ENCODE results near the gene C17orf67. TPM values are rescaled to one million over a fixed set of nuclear protein-coding genes. Genes with fewer than 3 reads are reported as not detected.

C17orf67 gene
- total and polyA plus RNA-seq, 4 donors: 0.19 to 1.4 (median 0.78) TPM

DNA sequence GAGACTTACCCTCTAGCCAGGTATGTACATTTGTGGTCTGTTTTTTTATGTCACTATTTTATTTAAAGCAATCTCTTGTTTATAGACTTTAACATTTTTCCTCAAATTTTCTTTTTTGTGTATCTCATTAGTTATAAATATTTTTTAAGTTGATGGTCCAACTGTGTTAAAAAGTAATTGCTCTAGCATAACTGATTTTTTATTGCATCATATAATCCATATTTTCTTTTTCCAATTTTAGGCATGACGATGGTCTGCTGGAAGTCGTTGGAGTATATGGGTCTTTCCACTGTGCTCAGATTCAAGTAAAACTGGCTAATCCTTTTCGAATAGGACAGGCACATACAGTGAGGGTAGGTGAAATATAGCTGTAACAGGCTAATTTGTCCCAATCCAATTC is 28.2 kb upstream of the C17orf67 start:
- no peak for DNase-seq (ENCODE audit: low spot score)
- Histone ChIP-seq H3K9ac (ENCODE audit: low read depth in 1 of 2, low read length in 2 of 2) (no peak overlapping the region), H3K9me3 (ENCODE audit: control insufficient read depth in 4 of 4, low read length in 3 of 4) (no peaks in the 10 kb centered on the region), H3K4me1 (ENCODE audit: control insufficient read depth in 4 of 4, insufficient read depth in 4 of 4, low read length in 3 of 4) (peaks cover 0 to 4% (median 1%) of the 10 kb centered on the region in 4 donors), H3K36me3 (ENCODE audit: control insufficient read depth in 4 of 4, insufficient read depth in 3 of 4, low read depth in 1 of 4, low read length in 3 of 4) (peaks cover 1 to 13% (median 7%) of the 10 kb centered on the region in 4 donors), H3K27me3 (ENCODE audit: control insufficient read depth in 4 of 4, insufficient read depth in 4 of 4, low read length in 3 of 4) (no peaks in the 10 kb centered on the region), H3K4me3 (ENCODE audit: low read depth in 1 of 3, low read length in 3 of 3) (no peak overlapping the region), H3K27ac (ENCODE audit: low read depth in 1 of 2, low read length in 2 of 2) (no peak overlapping the region)
- TF ChIP-seq RXRA (IDR thresholded peaks at IDR 0.05) (no peak), HNF4A (conservative IDR thresholded peaks at IDR 0.05) (no peak), FOXA1 (IDR thresholded peaks at IDR 0.05) (no peak), HNF4G (IDR thresholded peaks at IDR 0.05) (no peak)
- TF ChIP-seq, protein P1, sequence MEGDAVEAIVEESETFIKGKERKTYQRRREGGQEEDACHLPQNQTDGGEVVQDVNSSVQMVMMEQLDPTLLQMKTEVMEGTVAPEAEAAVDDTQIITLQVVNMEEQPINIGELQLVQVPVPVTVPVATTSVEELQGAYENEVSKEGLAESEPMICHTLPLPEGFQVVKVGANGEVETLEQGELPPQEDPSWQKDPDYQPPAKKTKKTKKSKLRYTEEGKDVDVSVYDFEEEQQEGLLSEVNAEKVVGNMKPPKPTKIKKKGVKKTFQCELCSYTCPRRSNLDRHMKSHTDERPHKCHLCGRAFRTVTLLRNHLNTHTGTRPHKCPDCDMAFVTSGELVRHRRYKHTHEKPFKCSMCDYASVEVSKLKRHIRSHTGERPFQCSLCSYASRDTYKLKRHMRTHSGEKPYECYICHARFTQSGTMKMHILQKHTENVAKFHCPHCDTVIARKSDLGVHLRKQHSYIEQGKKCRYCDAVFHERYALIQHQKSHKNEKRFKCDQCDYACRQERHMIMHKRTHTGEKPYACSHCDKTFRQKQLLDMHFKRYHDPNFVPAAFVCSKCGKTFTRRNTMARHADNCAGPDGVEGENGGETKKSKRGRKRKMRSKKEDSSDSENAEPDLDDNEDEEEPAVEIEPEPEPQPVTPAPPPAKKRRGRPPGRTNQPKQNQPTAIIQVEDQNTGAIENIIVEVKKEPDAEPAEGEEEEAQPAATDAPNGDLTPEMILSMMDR (IDR thresholded peaks at IDR 0.05; ENCODE audit: low read depth, low read length, missing input control): no peak
- TF ChIP-seq, protein P2, sequence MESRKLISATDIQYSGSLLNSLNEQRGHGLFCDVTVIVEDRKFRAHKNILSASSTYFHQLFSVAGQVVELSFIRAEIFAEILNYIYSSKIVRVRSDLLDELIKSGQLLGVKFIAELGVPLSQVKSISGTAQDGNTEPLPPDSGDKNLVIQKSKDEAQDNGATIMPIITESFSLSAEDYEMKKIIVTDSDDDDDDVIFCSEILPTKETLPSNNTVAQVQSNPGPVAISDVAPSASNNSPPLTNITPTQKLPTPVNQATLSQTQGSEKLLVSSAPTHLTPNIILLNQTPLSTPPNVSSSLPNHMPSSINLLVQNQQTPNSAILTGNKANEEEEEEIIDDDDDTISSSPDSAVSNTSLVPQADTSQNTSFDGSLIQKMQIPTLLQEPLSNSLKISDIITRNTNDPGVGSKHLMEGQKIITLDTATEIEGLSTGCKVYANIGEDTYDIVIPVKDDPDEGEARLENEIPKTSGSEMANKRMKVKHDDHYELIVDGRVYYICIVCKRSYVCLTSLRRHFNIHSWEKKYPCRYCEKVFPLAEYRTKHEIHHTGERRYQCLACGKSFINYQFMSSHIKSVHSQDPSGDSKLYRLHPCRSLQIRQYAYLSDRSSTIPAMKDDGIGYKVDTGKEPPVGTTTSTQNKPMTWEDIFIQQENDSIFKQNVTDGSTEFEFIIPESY (IDR thresholded peaks at IDR 0.05): no peak
- WGBS: 94% methylated on average over 3 of the region's 3 CpGs

DNA sequence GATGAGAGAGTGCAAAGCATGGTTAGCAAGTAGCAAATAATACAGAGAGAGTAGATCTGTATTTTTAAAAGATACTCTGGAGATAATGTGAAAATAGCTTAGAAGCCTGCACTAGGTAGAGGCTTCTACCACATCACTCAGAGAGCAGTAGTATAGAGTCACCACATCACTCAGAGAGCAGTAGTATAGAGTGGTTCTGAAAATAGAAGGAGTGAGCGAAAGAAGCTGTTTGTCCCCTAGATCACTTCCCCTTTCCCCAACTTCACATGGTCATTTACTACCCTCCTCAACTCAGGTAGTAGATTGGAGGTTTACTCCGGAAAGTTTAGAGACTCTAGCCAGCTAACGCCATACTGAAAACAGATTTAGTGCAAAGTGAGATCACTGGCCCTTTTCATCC is 17.3 kb upstream of the C17orf67 start:
- DNase-seq (ENCODE audit: low spot score): no peak
- no peak overlapping the region for H3K4me3 ChIP-seq (ENCODE audit: low read depth in 1 of 3, low read length in 3 of 3)
- no peak overlapping the region for H3K27ac ChIP-seq (ENCODE audit: low read depth in 1 of 2, low read length in 2 of 2)
- H3K36me3 ChIP-seq (ENCODE audit: control insufficient read depth in 4 of 4, insufficient read depth in 3 of 4, low read depth in 1 of 4, low read length in 3 of 4): peaks cover 0 to 6% (median 5%) of the 10 kb centered on the region in 4 donors
- H3K4me1 ChIP-seq (ENCODE audit: control insufficient read depth in 4 of 4, insufficient read depth in 4 of 4, low read length in 3 of 4): no peaks in the 10 kb centered on the region
- no peaks in the 10 kb centered on the region for H3K9me3 ChIP-seq (ENCODE audit: control insufficient read depth in 4 of 4, low read length in 3 of 4)
- WGBS: 65% methylated on average over 3 of the region's 3 CpGs
- TF ChIP-seq JUND (IDR thresholded peaks at IDR 0.05): no peak
- TF ChIP-seq, protein P3, sequence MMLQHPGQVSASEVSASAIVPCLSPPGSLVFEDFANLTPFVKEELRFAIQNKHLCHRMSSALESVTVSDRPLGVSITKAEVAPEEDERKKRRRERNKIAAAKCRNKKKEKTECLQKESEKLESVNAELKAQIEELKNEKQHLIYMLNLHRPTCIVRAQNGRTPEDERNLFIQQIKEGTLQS (IDR thresholded peaks at IDR 0.05): no peak
- TF ChIP-seq YY1 (IDR thresholded peaks at IDR 0.05): no peak
- TF ChIP-seq SP1 (IDR thresholded peaks at IDR 0.05): no peak
- TF ChIP-seq FOXA2 (IDR thresholded peaks at IDR 0.05): no peak
- no peak for TF ChIP-seq NR2F2 (IDR thresholded peaks at IDR 0.05)
- no peak for TF ChIP-seq RXRA (IDR thresholded peaks at IDR 0.05)
- no peak overlapping the region for H3K9ac ChIP-seq (ENCODE audit: low read depth in 1 of 2, low read length in 2 of 2)
- no peaks in the 10 kb centered on the region for H3K27me3 ChIP-seq (ENCODE audit: control insufficient read depth in 4 of 4, insufficient read depth in 4 of 4, low read length in 3 of 4)

DNA sequence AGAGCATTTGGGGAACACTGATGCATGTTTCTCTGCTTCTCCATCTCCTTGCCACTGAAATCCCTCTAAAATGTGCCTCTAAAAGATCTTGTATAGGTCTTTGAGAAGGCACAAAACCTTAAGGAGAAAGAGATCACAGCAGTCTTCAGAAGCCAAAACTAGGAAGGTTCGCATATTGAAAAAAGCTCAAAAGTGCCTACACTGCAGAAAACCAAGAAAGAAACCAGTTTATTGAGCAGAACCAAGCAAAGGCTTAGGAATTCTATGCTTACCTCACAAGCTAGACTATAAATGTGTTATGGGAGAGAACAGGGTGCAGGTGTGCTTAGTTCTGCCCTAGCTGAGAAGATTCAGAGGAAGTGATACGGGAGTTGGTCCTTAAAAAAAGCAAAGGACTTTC is 16.9 kb upstream of the C17orf67 start:
- no peak for DNase-seq (ENCODE audit: low spot score)
- Histone ChIP-seq H3K4me3 (ENCODE audit: low read depth in 1 of 3, low read length in 3 of 3) (no peak overlapping the region), H3K9ac (ENCODE audit: low read depth in 1 of 2, low read length in 2 of 2) (no peak overlapping the region), H3K9me3 (ENCODE audit: control insufficient read depth in 4 of 4, low read length in 3 of 4) (no peaks in the 10 kb centered on the region), H3K36me3 (ENCODE audit: control insufficient read depth in 4 of 4, insufficient read depth in 3 of 4, low read depth in 1 of 4, low read length in 3 of 4) (peaks cover 0 to 6% (median 5%) of the 10 kb centered on the region in 4 donors), H3K4me1 (ENCODE audit: control insufficient read depth in 4 of 4, insufficient read depth in 4 of 4, low read length in 3 of 4) (no peaks in the 10 kb centered on the region), H3K27ac (ENCODE audit: low read depth in 1 of 2, low read length in 2 of 2) (no peak overlapping the region), H3K27me3 (ENCODE audit: control insufficient read depth in 4 of 4, insufficient read depth in 4 of 4, low read length in 3 of 4) (no peaks in the 10 kb centered on the region)
- WGBS: 95% methylated on average over 2 of the region's 2 CpGs
- no peak for TF ChIP-seq EGR1 (IDR thresholded peaks at IDR 0.05; ENCODE audit: low read depth in 2 of 2)
- TF ChIP-seq SP1 (IDR thresholded peaks at IDR 0.05): no peak
- TF ChIP-seq GABPA (IDR thresholded peaks at IDR 0.05 in 1 of 2, conservative IDR thresholded peaks at IDR 0.05 in 1 of 2): no peak
- TF ChIP-seq, protein P4, sequence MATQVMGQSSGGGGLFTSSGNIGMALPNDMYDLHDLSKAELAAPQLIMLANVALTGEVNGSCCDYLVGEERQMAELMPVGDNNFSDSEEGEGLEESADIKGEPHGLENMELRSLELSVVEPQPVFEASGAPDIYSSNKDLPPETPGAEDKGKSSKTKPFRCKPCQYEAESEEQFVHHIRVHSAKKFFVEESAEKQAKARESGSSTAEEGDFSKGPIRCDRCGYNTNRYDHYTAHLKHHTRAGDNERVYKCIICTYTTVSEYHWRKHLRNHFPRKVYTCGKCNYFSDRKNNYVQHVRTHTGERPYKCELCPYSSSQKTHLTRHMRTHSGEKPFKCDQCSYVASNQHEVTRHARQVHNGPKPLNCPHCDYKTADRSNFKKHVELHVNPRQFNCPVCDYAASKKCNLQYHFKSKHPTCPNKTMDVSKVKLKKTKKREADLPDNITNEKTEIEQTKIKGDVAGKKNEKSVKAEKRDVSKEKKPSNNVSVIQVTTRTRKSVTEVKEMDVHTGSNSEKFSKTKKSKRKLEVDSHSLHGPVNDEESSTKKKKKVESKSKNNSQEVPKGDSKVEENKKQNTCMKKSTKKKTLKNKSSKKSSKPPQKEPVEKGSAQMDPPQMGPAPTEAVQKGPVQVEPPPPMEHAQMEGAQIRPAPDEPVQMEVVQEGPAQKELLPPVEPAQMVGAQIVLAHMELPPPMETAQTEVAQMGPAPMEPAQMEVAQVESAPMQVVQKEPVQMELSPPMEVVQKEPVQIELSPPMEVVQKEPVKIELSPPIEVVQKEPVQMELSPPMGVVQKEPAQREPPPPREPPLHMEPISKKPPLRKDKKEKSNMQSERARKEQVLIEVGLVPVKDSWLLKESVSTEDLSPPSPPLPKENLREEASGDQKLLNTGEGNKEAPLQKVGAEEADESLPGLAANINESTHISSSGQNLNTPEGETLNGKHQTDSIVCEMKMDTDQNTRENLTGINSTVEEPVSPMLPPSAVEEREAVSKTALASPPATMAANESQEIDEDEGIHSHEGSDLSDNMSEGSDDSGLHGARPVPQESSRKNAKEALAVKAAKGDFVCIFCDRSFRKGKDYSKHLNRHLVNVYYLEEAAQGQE (IDR thresholded peaks at IDR 0.05): no peak
- TF ChIP-seq, protein P5, sequence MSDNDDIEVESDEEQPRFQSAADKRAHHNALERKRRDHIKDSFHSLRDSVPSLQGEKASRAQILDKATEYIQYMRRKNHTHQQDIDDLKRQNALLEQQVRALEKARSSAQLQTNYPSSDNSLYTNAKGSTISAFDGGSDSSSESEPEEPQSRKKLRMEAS (IDR thresholded peaks at IDR 0.05): no peak
- TF ChIP-seq JUND (IDR thresholded peaks at IDR 0.05): no peak
- TF ChIP-seq RAD21 (IDR thresholded peaks at IDR 0.05): no peak
- TF ChIP-seq, protein P3 (IDR thresholded peaks at IDR 0.05): no peak
- no peak for TF ChIP-seq TAF1 (conservative IDR thresholded peaks at IDR 0.05)
- TF ChIP-seq HNF4A (conservative IDR thresholded peaks at IDR 0.05): no peak
- TF ChIP-seq, protein P2 (IDR thresholded peaks at IDR 0.05): no peak
- TF ChIP-seq RXRA (IDR thresholded peaks at IDR 0.05): no peak
